Tibial nerve (tissue), 4 donors: ENCODE data around the gene AP3D1. TPM values are rescaled to one million over a fixed set of nuclear protein-coding genes. Genes with fewer than 3 reads are reported as not detected.
A peak's percentile ranks its signal among the peaks of the same experiment; 100 is the strongest.

ENCODE experiments used
- DNase-seq, 2 donors: peaks; one replicate each; pipeline ENCODE4 v3.0.0-alpha.2; 2019; ENCODE audit warnings: low spot score in 2 of 2
- H3K27ac ChIP-seq, 4 donors: fragments of 200-600 bp; sonication (generic) in 3 of 4; one replicate each; pipeline ENCODE4 v1.5.1; 2017 to 2019; ENCODE audit warnings: mild to moderate bottlenecking in 1 of 4
- H3K27me3 ChIP-seq, 2 donors: fragments of 200-600 bp; sonication (generic) in 1 of 2; one replicate each; pipeline versions ENCODE4 v1.5.1 to v1.6.0; 2017 to 2019
- H3K36me3 ChIP-seq, 3 donors: fragments of 200-600 bp; sonication (generic); one replicate each; pipeline ENCODE4 v1.5.1; 2018 to 2019
- H3K4me1 ChIP-seq, 4 donors: fragments of 200-600 bp; sonication (generic) in 3 of 4; one replicate each; pipeline ENCODE4 v1.5.1; 2017 to 2019
- H3K4me3 ChIP-seq, 4 donors: fragments of 200-600 bp; sonication (generic) in 3 of 4; one replicate each; pipeline ENCODE4 v1.5.1; 2017 to 2019; ENCODE audit warnings: mild to moderate bottlenecking in 1 of 4, moderate library complexity in 1 of 4
- H3K9me3 ChIP-seq, 4 donors: fragments of 200-600 bp; sonication (generic) in 3 of 4; one replicate each; pipeline ENCODE4 v1.5.1; 2017 to 2019
- EP300 ChIP-seq, 2 donors: sonication (generic); formaldehyde crosslinking; IDR thresholded peaks; one replicate each; pipeline ENCODE4 v1.6.1; 2017; ENCODE audit warnings: antibody characterized with exemption in 2 of 2, mild to moderate bottlenecking in 1 of 2
- POLR2A ChIP-seq, 2 donors: fragments of 450-650 bp; IDR thresholded peaks; one replicate each; pipeline ENCODE4 v1.6.1; 2017; ENCODE audit warnings: antibody characterized with exemption in 2 of 2, mild to moderate bottlenecking in 2 of 2, moderate library complexity in 2 of 2
- WGBS, 2 donors: methylation state at CpG; one replicate each; pipeline ENCODE4 v1.1.5; 2018; 5-methylcytosine and 5-hydroxymethylcytosine counted together
- total RNA-seq, 4 donors: library from RNA; depleted of rRNA; stranded (reverse); fragments of >200 nt; gene quantifications; one replicate each; pipeline ENCODE4 v1.1.0, GENCODE V29; 2016
- TF ChIP-seq, protein P1 (sequence below), 5 experiments: fragments of 200-600 bp in 3 of 5; fragments of 450-650 bp in 2 of 5; sonication (generic) in 3 of 5; IDR thresholded peaks; one replicate each; pipeline ENCODE4 v1.5.1; 2016 to 2019; ENCODE audit warnings: antibody characterized with exemption in 5 of 5, mild to moderate bottlenecking in 3 of 5, moderate library complexity in 2 of 5

AP3D1 gene
- total RNA-seq, 4 donors from 2014 or later: 75.2 to 127 (median 83.3) TPM

DNA sequence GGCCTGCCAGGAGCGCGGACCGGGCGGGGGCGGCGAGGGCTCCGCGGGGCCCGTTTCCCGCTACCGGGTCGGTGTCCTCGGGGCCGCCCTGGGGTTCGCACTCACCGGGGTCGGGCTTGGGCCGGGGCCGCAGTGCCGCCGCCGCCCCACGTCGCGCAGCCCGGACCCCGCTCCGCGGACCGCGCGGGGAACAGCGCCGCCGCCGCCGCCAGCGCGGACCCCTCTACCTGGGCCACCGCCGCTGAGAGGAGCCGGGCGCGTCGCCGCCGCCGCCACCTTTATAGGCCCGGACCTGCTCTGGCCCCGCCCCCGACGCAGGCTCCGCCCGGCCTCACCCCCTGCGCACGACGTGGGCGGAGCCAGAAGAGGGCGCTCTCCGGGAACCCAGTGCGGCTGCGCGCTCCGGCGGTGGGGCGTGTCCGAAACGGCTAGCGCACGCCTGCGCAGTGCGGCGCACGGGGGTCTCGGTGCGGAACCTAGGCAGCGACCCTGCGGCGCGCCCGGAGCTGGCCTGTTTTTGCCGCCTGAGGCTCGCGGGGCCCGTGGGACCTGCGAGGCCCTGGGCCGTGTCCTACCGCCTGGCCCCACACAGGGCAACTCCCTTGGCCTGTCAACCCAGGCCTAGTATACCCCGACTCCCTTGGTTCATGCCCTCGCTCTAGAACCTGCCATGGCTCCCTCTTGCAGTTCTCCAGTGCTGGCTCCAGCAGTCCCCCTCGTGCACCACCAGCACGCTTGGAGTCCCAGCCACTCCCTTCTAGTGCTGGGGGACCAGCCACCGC is 100.2 kb downstream of the AP3D1 start, which contains the start of gene MKNK2:
Gene MKNK2 (minus strand): TSS at position 254 of the 782 bp plus-strand sequence. CDS start 393 bp downstream, outside the sequence.
- Histone ChIP-seq H3K36me3 (peaks cover 0 to 12% (median 4%) of the 10 kb centered on the region in 3 donors), H3K4me3 (peak within 1 kb of the TSS; percentile 94 to 100 (median 98)), H3K4me1 (peaks cover 9 to 74% (median 62%) of the 10 kb centered on the region in 4 donors), H3K9me3 (no peaks in the 10 kb centered on the region), H3K27me3 (no peaks in the 10 kb centered on the region), H3K27ac (peak within 1 kb of the TSS; percentile 99 to 100 (median 99))
- WGBS, 2 donors: 3 to 19% methylated on average over 6 to 36 of the region's 93 CpGs
- TF ChIP-seq EP300 (IDR thresholded peaks at IDR 0.05) (peak; percentile 94 to 98), POLR2A (IDR thresholded peaks at IDR 0.05) (peak; percentile 100)
- TF ChIP-seq, protein P1, sequence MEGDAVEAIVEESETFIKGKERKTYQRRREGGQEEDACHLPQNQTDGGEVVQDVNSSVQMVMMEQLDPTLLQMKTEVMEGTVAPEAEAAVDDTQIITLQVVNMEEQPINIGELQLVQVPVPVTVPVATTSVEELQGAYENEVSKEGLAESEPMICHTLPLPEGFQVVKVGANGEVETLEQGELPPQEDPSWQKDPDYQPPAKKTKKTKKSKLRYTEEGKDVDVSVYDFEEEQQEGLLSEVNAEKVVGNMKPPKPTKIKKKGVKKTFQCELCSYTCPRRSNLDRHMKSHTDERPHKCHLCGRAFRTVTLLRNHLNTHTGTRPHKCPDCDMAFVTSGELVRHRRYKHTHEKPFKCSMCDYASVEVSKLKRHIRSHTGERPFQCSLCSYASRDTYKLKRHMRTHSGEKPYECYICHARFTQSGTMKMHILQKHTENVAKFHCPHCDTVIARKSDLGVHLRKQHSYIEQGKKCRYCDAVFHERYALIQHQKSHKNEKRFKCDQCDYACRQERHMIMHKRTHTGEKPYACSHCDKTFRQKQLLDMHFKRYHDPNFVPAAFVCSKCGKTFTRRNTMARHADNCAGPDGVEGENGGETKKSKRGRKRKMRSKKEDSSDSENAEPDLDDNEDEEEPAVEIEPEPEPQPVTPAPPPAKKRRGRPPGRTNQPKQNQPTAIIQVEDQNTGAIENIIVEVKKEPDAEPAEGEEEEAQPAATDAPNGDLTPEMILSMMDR (IDR thresholded peaks at IDR 0.05): peak; percentile 56 to 82 (median 79)
- DNase-seq: peak; percentile 89 to 94

Other genes starting within 250 kb of the AP3D1 start
- gene ADAT3, start 246.2 kb downstream of the AP3D1 start, total RNA-seq: 1 to 10 TPM; 2.4 to 8.7 (median 4.8) TPM
- gene SCAMP4, start 246.2 kb downstream of the AP3D1 start, total RNA-seq: 10 to 100 TPM; 34.7 to 65.7 (median 56.2) TPM
- gene CSNK1G2, start 210.4 kb downstream of the AP3D1 start, total RNA-seq: 100 to 1,000 TPM in 1 of 4 donors, 10 to 100 TPM in 3; 38.9 to 132 (median 55.6) TPM
- 10 to 100 TPM; 54.0 to 94.5 (median 73.5) TPM for gene BTBD2, start 135.9 kb downstream of the AP3D1 start, total RNA-seq
- gene MKNK2, start 100.3 kb downstream of the AP3D1 start, total RNA-seq: 100 to 1,000 TPM; 126 to 265 (median 152) TPM
- 10 to 100 TPM; 31.7 to 70.8 (median 35.2) TPM for gene MOB3A, start 55.2 kb downstream of the AP3D1 start, total RNA-seq
- 10 to 100 TPM; 28.6 to 46.3 (median 33.2) TPM for gene IZUMO4, start 54.7 kb downstream of the AP3D1 start, total RNA-seq
- gene DOT1L, start 12.4 kb upstream of the AP3D1 start, total RNA-seq: 10 to 100 TPM; 13.8 to 59.4 (median 18.1) TPM
- 10 to 100 TPM; 37.3 to 67.5 (median 51.2) TPM for gene PLEKHJ1, start 84.8 kb upstream of the AP3D1 start, total RNA-seq
- gene SF3A2, start 85.3 kb upstream of the AP3D1 start, total RNA-seq: 10 to 100 TPM; 21.4 to 84.0 (median 51.8) TPM
- 1 to 10 TPM in 2 of 4 donors, under 1 TPM in 1, not detected in 1; 0.59 to 5.4 (median 2.1) TPM for gene AMH, start 97.8 kb upstream of the AP3D1 start, total RNA-seq
- gene JSRP1, start 104.9 kb upstream of the AP3D1 start, total RNA-seq: not detected
- 1 to 10 TPM in 2 of 4 donors, under 1 TPM in 2; 0.42 to 4.2 (median 2.2) TPM for gene PEAK3, start 130.6 kb upstream of the AP3D1 start, total RNA-seq
- gene LINGO3, start 156.6 kb upstream of the AP3D1 start, total RNA-seq: under 1 TPM in 1 of 4 donors, not detected in 3; 0.39 TPM
- 100 to 1,000 TPM in 2 of 4 donors, 10 to 100 TPM in 2; 54.1 to 167 (median 87.7) TPM for gene LSM7, start 177.0 kb upstream of the AP3D1 start, total RNA-seq
- 10 to 100 TPM; 51.1 to 97.2 (median 77.7) TPM for gene SPPL2B, start 177.1 kb upstream of the AP3D1 start, total RNA-seq
- gene TMPRSS9, start 208.7 kb upstream of the AP3D1 start, total RNA-seq: not detected